Hypothalamus (tissue), 51 donors: ENCODE measurements around the gene POM121C.
"Not testable (repeated sequence)": the region's sequence is repeated elsewhere in the genome, so short reads cannot be mapped to it uniquely, and the experiment has no call there.

ENCODE experiments used
- DNase-seq, 51 donors: peaks; one replicate each; lab custom pipeline; 2025; lab: John Stamatoyannopoulos, UW

POM121C gene

GRCh38 chr7:75439000-75439399 is 47.1 kb downstream of the POM121C start:
- not testable (repeated sequence) for DNase-seq

GRCh38 chr7:75423481-75423880 is 62.6 kb downstream of the POM121C start:
- DNase-seq = not testable (repeated sequence)

GRCh38 chr7:75421798-75422710 is 64.0 kb downstream of the POM121C start:
- not testable (repeated sequence) for DNase-seq

- DNase-seq = not testable (repeated sequence)
Measured at GRCh38 chr7:75420152-75420551, 65.9 kb downstream of the POM121C start.

- DNase-seq = peak in 21 of 51 donors; percentile 0 to 49 (median 19)
Measured at GRCh38 chr7:75419693-75420092, 66.4 kb downstream of the POM121C start.

- DNase-seq = not testable (repeated sequence)
Measured at GRCh38 chr7:75419210-75419609, 66.9 kb downstream of the POM121C start.

GRCh38 chr7:75418292-75418858 is 67.7 kb downstream of the POM121C start:
- not testable (repeated sequence) for DNase-seq

- not testable (repeated sequence) for DNase-seq
Measured at GRCh38 chr7:75416787-75417186, 69.3 kb downstream of the POM121C start.

- DNase-seq = not testable (repeated sequence)
Measured at GRCh38 chr7:75415829-75416373, 70.2 kb downstream of the POM121C start.

- not testable (repeated sequence) for DNase-seq
Measured at GRCh38 chr7:75415428-75415817, 70.7 kb downstream of the POM121C start.

- DNase-seq = peak in 1 of 51 donors; percentile 2
Measured at GRCh38 chr7:75414708-75415427, 71.2 kb downstream of the POM121C start.

- not testable (repeated sequence) for DNase-seq
Measured at GRCh38 chr7:75414204-75414603, 71.9 kb downstream of the POM121C start.

GRCh38 chr7:75410823-75411173 is 75.3 kb downstream of the POM121C start:
- not testable (repeated sequence) for DNase-seq

- DNase-seq = not testable (repeated sequence)
Measured at GRCh38 chr7:75409880-75410822, 75.9 kb downstream of the POM121C start.

- DNase-seq = not testable (repeated sequence)
Measured at GRCh38 chr7:75404663-75405062, 81.4 kb downstream of the POM121C start.

- DNase-seq = not testable (repeated sequence)
Measured at GRCh38 chr7:75403455-75404443, 82.3 kb downstream of the POM121C start.

GRCh38 chr7:75400575-75400974 is 85.5 kb downstream of the POM121C start:
- not testable (repeated sequence) for DNase-seq
